ENCODE results near the gene BCKDK. TPM values are rescaled to one million over a fixed set of nuclear protein-coding genes. Genes with fewer than 3 reads are reported as not detected.
A peak's percentile ranks its signal among the peaks of the same experiment; 100 is the strongest.
"Not testable (repeated sequence)": the region's sequence is repeated elsewhere in the genome, so short reads cannot be mapped to it uniquely, and the experiment has no call there.

The BCKDK gene
- total RNA-seq, 1 donor from 2014 or later: 90.5 TPM

DNA sequence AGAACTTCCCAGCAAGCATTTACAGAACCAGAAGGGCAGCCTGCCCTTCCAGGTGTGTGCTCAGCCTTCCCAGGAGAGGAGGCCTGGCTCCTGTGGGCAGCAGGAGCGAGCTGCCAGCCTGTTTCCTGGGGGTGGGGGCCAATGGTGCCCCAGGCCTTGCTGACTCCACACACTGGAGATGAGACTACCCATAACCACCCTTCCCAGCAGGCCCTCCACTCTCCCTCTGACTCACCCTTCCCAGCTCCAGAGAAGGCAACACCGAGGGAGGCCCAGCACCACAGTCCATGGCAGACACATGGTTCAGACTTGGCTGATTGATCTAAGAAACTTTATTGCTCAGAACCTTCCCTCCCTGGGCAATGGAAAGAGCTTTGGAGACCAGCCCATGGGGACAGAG lies 17.6 kb upstream of the BCKDK start:
- ATAC-seq: no peak
- DNase-seq: no peak
- intact Hi-C loops (cut with micrococcal nuclease): no loop called here

DNA sequence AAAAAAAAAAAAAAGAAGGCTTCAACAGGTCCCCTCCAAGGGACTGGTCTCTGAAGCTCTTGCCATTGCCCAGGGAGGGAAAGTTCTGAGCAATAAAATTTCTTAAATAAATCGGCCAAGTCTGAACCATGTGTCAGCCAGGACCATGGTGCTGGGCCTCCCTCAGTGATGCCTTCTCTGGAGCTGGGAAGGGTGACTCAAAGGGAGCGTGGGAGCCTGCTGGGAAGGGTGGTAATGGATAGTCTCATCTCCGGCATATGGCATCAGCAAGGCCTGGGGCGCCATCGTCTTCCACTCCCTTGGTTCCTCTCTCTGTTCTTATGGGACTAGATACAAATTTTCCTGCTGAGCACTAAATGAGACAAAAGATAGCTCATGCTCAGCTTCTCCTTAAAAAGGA lies 15.9 kb upstream of the BCKDK start:
- ATAC-seq: no peak
- intact Hi-C loops (cut with micrococcal nuclease): no loop called here
- no peak for DNase-seq

- DNase-seq: no peak
- ATAC-seq: no peak
- intact Hi-C loops (cut with micrococcal nuclease): no loop called here
Measured at GRCh38 chr16:31093132-31093703, 15.0 kb upstream of the BCKDK start.

DNA sequence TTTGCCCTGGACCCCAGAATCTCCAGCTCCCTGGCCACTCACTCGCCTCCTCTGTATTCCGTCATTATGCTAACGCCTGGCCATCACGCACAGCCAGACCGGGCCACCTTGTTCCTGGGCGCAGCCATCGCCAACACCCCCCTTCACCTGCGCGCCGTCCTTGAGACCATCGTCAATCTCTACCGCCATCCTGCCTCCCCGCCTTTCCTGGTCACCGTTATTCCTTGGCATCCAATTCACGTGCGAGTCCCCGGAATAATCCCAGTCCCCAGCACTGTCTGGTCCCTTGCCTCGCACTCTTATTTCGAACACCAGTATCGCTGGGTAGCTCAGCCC lies 14.1 kb upstream of the BCKDK start:
- ATAC-seq: peak; percentile 13
- no peak for DNase-seq
- intact Hi-C loops (cut with micrococcal nuclease): no loop called here

GRCh38 chr16:31094424-31095120 lies 13.6 kb upstream of the BCKDK start, which contains the start of gene VKORC1:
VKORC1 (minus strand) TSS chr16:31094797; CDS start chr16:31094729, 68 bp downstream.
- peak; percentile 96 for DNase-seq
- intact Hi-C loops (cut with micrococcal nuclease): no loop called here
- ATAC-seq: peak; percentile 96

DNA sequence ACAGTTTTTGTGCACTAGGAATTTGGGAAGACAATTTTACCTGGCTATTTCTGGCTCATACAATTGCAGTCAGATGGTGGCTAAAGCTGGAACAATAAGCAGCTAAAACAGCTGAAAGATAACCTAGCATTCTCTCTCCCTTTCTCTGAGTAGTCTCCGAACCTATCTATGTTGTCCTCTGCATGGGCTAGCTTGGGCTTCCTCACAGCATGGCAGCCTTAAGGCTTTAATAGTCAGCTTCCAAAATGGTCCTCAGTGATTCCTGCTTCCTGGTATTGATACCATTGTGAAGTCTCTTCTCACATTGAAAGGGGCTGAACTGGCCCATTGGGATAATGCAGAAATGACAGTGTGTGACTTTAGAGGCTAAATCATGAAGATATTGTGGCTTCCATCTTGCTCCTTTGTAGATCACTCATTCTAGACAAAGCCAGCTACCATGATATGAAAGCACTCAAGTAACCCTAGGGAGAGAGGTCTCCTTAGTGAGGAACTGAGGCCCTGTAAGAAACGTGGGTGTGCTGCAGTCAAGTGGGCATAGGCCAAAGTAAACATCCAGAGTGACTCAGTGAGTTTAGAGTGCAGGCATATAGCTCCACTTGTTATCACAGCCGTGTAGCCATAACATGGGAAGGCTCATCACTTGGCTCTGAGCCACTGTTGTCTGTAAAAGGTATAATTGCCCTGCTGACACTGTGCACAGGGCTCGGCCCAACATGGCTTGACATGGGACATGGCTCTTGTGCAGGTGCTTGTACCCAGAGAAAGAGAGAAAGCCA lies 8.1 kb upstream of the BCKDK start:
- intact Hi-C loops (cut with micrococcal nuclease): no loop called here
- ATAC-seq: no peak

GRCh38 chr16:31100876-31101641 lies 7.1 kb upstream of the BCKDK start:
- ATAC-seq; intact Hi-C loops (cut with micrococcal nuclease); DNase-seq: not testable (repeated sequence)

More for the DNA sequence above, 8.1 kb upstream of the BCKDK start:
- no peak for DNase-seq

DNA sequence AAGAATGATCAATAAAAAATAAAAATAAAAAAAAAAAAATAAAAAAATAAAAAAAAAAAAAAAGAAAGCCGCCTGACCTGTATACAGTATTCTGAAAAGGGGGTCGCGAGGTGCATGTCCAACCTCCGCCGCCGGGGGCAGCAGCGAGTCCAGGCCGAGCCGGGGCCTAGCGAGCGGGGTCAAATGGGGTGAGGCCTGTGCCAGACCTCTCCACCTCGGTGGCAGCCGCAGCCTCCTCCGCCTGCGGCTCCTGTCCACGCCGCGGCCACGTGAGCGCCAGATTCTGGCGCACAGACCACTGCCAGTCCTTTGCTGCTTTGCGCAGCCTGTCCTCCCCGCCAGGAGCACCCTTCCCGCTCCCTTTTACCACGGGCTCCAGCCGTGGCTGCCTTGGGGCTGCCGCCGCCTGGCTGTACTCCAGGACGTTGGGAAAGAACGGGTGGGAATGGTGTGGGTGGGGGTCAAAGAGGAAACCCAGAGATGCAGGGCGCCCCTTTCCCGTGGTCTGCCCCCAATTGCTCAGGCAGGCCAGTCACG lies 2.4 kb upstream of the BCKDK start:
- intact Hi-C loops (cut with micrococcal nuclease): no loop called here
- ATAC-seq: peak; percentile 91
- peak; percentile 94 for DNase-seq

DNA sequence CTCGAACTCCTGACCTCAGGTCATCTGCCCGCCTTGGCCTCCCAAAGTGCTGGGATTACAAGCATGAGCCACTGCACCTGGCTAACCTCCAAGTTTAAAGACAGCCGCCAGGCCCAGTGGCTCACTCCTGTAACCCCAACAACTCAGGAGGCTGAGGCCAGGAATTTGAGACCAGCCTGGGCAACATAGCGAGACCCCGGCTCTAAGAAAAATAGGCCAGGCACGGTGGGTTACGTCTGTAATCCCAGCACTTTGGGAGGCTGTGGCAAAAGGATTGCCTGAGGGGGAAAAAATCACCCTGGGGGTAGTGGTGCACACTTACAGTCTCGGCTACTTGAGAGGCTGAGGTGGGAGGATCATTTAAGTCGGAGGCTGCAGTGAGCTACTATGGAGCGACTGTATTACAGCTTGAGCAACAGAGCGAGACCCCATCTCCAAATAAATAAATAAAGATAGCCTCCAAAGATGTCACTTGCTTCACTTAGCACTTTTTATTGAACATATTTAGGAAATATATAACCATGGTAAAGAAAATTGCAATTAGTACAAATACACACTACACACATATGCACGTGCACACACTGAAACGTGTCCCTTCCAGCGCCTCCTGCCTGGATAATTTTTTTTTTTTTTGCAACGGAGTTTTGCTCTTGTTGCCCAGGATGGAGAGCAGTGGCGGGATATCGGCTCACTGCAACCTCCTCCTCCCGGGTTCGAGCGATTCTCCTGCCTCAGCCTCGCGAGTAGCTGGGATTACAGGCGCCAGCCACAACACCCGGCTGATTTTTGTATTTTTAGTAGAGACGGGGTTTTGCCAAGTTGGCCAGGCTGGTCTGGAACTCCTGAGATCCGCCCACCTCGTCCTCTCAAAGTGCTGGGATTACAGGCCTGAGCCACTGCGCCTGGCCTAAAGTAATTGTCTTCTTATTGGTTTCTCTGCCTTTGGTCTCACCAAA lies 1.4 kb upstream of the BCKDK start:
- ATAC-seq (no peak), DNase-seq (no peak)
- intact Hi-C loops (cut with micrococcal nuclease): no loop called here

DNA sequence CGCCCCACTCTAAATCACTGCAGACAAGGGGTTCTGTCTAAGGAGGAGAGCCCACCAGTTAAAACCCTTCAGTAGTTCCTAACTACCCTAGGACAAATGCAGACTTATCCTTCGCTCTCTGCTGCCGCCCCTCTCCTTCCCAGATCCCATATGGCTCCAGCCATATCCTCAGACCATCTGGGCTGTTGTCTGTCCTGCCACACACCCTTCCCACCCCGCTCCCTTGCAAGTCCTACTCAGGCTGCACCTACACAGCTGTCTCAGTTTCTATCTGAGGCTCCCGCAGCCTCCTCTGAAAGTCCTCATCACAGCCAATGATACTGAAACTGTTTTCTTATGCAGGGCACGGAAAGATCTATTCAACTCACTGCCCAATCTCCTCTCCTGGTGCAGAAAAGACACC lies 720 bp upstream of the BCKDK start:
- intact Hi-C loops (cut with micrococcal nuclease): no loop called here
- no peak for DNase-seq

GRCh38 chr16:31108794-31109558 lies 790 bp downstream of the BCKDK start:
- ATAC-seq: no peak
- intact Hi-C loops (cut with micrococcal nuclease): no loop called here
- DNase-seq: peak; percentile 34

More for the DNA sequence above, 720 bp upstream of the BCKDK start:
- ATAC-seq: no peak

DNA sequence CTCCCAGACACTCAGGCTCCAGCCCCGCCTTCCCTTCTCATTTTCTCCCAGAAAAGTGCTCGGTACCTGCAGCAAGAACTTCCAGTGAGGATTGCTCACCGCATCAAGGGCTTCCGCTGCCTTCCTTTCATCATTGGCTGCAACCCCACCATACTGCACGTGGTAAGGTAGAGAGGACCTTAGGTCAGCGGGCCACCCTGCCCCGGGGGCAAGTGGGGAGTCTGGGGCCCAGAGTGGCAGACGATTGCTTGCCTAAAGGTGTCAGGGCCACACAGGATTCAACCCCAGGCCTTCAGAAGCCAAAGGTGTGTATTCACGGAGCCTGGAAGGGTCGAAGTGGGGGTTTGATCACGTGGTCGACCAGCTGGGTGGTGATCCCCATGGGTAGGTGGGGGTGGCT lies 1.4 kb downstream of the BCKDK start:
- intact Hi-C loops (cut with micrococcal nuclease): no loop called here
- no peak for DNase-seq
- no peak for ATAC-seq

DNA sequence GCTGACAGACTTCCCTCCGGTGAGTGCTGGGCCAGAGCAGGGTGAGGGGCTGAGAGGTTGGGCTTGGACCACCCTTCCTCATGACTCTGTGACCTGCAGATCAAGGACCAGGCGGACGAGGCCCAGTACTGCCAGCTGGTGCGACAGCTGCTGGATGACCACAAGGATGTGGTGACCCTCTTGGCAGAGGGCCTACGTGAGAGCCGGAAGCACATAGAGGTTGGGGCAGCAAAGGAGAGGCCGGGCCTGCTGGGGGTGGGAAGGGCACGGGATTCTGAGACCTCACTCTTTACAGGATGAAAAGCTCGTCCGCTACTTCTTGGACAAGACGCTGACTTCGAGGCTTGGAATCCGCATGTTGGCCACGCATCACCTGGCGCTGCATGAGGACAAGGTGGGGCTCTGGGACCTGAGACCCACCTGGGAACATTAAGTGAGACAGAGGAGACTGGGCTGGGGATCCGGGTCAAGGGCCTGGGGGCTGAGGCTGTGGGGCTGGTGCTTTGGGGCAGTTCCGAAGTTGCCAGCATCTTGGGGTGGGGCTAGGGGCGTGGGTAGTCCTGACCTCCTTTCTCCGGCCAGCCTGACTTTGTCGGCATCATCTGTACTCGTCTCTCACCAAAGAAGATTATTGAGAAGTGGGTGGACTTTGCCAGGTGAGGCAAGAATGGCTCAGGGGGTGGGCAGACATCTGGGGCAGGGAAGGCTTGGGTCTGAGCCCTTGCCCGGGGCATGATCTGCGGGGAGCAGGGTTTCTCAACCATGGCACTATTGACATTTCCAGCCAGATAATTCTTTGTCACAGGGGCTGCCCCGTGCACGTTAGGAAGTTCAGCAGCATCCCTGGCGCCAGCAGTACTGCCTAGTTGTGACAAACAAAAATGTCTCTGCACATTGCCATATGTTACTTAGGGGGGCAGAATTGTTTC lies 2.2 kb downstream of the BCKDK start:
- intact Hi-C loops (cut with micrococcal nuclease): no loop called here
- no peak for ATAC-seq

DNA sequence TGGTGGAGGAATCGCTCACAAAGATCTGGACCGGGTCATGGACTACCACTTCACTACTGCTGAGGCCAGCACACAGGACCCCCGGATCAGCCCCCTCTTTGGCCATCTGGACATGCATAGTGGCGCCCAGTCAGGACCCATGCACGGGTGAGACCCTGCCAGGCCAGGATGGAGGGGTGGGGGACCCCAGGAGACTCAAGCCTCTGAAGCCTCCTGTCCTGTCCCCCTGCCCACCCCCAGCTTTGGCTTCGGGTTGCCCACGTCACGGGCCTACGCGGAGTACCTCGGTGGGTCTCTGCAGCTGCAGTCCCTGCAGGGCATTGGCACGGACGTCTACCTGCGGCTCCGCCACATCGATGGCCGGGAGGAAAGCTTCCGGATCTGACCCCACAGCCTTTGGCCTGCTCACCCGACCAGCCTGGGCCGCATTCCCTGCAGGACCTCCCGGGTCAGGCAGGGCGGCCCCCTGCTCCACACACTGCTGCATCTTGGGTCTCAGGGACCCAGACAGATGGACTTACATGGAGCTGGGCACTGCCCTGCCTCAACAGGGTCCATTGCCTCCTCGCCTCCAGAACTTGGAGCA lies 3.8 kb downstream of the BCKDK start:
- intact Hi-C loops (cut with micrococcal nuclease): no loop called here
- DNase-seq: no peak
- ATAC-seq: no peak

More for the DNA sequence above, 2.2 kb downstream of the BCKDK start:
- peak; percentile 20 for DNase-seq

DNA sequence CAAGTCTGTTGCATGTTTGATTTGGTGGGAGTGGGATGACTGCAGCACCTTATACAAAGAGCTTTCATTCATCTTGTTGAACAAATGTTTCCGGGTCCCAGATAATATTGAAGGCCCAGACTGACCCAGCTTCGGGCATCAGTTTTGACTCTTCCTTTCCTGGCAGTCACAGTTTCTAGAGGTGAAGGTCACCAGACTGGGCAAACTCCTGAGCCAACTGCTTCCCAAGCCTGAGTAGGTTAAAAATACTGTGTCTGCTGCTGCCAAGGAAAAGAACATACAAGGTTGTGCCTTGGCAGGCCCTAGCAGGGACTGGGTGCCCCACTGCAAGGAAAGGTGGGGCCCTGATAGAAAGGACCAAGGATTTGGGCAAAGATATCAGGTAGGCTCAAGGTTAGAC lies 4.5 kb downstream of the BCKDK start:
- intact Hi-C loops (cut with micrococcal nuclease): no loop called here
- ATAC-seq (peak; percentile 43), DNase-seq (no peak)
